Measurements from ENCODE around the gene TMEM259. TPM values are rescaled to one million over a fixed set of nuclear protein-coding genes. Genes with fewer than 3 reads are reported as not detected.

Gene TMEM259
- total RNA-seq, 4 donors from 2014 or later = 98.5 to 150 (median 124) TPM

- Histone ChIP-seq H3K27ac (no peak overlapping the region), H3K4me3 (no peak overlapping the region), H3K27me3 (peaks cover 0 to 3% (median 2%) of the 10 kb centered on the region in 3 donors), H3K4me1 (no peaks in the 10 kb centered on the region), H3K9me3 (no peaks in the 10 kb centered on the region), H3K36me3 (peaks cover 0 to 2% of the 10 kb centered on the region in 2 donors)
- TF ChIP-seq POLR2A (IDR thresholded peaks at IDR 0.05) (no peak), CTCF (IDR thresholded peaks at IDR 0.05 in 4 of 5, conservative IDR thresholded peaks at IDR 0.05 in 1 of 5) (no peak)
- in situ Hi-C loops (cut with MboI; ENCODE audit: low sequenced_read_pairs in 4 of 4) = loop anchor here in 2 of 4 donors (10.0 to 25.0 kb wide), 2 partner anchors 115 to 202 kb away; partner anchors contain the start of genes CFD (in 1 of the 2) and ELANE (in 1 of the 2)
- intact Hi-C loops (cut with DNase I; ENCODE audit: low total_unique reads) = no loop called here
- no peak for DNase-seq
- ATAC-seq = no peak
These were observed 43.9 kb downstream of the TMEM259 start for GRCh38 chr19:977058-977464.

DNA sequence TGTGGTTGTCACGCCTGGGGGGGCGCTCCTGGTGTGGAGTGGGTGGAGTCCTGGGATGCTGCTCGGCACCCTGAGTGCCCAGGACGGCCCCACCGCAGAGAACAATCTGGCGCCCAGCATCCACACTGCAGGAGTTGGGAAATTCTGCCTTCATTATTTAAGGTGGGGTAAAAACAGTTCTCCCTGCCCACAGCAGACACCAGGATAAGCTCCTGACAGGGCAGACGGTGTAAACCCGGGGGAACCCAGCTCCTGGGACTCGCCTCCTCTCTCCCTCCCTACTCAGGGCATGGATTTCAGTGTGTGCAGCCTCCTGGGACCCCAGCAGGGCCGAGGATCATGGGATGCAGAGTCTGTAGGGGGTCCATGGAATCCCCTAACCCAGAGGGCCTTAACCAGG is 44.4 kb downstream of the TMEM259 start:
- Histone ChIP-seq H3K27me3 (peaks cover 0 to 3% (median 2%) of the 10 kb centered on the region in 3 donors), H3K9me3 (no peaks in the 10 kb centered on the region), H3K4me3 (no peak overlapping the region), H3K36me3 (peaks cover 0 to 8% of the 10 kb centered on the region in 2 donors), H3K4me1 (no peaks in the 10 kb centered on the region), H3K27ac (no peak overlapping the region)
- intact Hi-C loops (cut with DNase I; ENCODE audit: low total_unique reads) = no loop called here
- DNase-seq = no peak
- TF ChIP-seq CTCF (IDR thresholded peaks at IDR 0.05 in 4 of 5, conservative IDR thresholded peaks at IDR 0.05 in 1 of 5) = no peak
- TF ChIP-seq POLR2A (IDR thresholded peaks at IDR 0.05) = no peak
- in situ Hi-C loops (cut with MboI; ENCODE audit: low sequenced_read_pairs in 4 of 4) = loop anchor here in 2 of 4 donors (10.0 to 25.0 kb wide), 2 partner anchors 114 to 202 kb away; partner anchors contain the start of genes CFD (in 1 of the 2) and ELANE (in 1 of the 2)
- no peak for ATAC-seq

DNA sequence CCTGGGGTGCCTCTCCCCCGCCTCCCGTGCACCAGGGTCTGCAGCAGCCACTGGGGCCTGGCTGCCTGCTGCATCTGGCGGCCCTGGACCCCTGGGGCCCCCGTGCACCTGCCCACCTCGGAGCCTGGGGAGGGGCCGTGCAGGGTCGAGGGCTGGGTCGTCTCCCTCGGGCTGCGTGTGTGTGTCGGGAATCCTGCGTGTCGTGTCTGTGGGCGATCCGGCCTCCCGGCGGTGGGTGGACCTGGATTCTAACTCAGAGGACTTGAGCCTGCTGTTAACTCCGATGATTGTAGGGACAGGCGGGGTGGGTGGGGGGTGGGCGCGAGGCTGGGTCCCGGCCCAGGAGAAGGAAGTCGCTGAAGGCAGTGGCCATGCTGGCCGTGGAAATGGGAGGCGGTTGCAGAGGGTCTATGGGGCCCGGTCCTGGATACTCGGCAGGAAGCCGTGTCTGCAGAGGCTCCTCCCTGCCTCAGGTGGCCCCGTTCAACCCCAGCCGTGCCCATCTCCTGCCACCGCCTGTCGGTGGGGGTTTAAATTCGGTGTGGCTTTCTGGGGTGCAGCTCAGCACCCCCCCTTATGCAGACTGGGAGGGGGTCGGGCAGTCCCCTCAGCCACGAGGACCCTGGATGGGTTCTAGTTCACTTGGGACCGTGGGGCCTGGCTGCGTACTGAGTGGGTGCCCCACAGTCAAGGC is 46.2 kb downstream of the TMEM259 start:
- no peak for TF ChIP-seq POLR2A (IDR thresholded peaks at IDR 0.05)
- TF ChIP-seq CTCF (IDR thresholded peaks at IDR 0.05 in 4 of 5, conservative IDR thresholded peaks at IDR 0.05 in 1 of 5) = no peak
- ATAC-seq (no peak), DNase-seq (no peak)
- H3K27me3 ChIP-seq = peaks cover 0 to 8% (median 3%) of the 10 kb centered on the region in 3 donors
- no peaks in the 10 kb centered on the region for H3K4me1 ChIP-seq
- in situ Hi-C loops (cut with MboI; ENCODE audit: low sequenced_read_pairs in 4 of 4) = loop anchor here in 2 of 4 donors (10.0 to 25.0 kb wide), 2 partner anchors 112 to 200 kb away; partner anchors contain the start of genes CFD (in 1 of the 2) and ELANE (in 1 of the 2)
- H3K4me3 ChIP-seq = no peak overlapping the region
- H3K27ac ChIP-seq = no peak overlapping the region
- intact Hi-C loops (cut with DNase I; ENCODE audit: low total_unique reads) = no loop called here
- H3K9me3 ChIP-seq = peaks cover 0 to 6% (median 0%) of the 10 kb centered on the region in 3 donors
- peaks cover 0 to 25% of the 10 kb centered on the region in 2 donors for H3K36me3 ChIP-seq

GRCh38 chr19:973726-974563 is 47.0 kb downstream of the TMEM259 start:
- Histone ChIP-seq H3K4me3 (no peak overlapping the region), H3K9me3 (peaks cover 0 to 6% (median 0%) of the 10 kb centered on the region in 3 donors), H3K36me3 (peaks cover 2 to 32% of the 10 kb centered on the region in 2 donors), H3K27me3 (peaks cover 0 to 8% (median 0%) of the 10 kb centered on the region in 3 donors), H3K4me1 (no peaks in the 10 kb centered on the region), H3K27ac (no peak overlapping the region)
- ATAC-seq (no peak), DNase-seq (no peak)
- no peak for TF ChIP-seq CTCF (IDR thresholded peaks at IDR 0.05 in 4 of 5, conservative IDR thresholded peaks at IDR 0.05 in 1 of 5)
- no peak for TF ChIP-seq POLR2A (IDR thresholded peaks at IDR 0.05)
- in situ Hi-C loops (cut with MboI; ENCODE audit: low sequenced_read_pairs in 4 of 4) = loop anchor here in 1 of 4 donors (10.0 kb wide), 1 partner anchor 199 kb away; no protein-coding TSS in a partner anchor
- intact Hi-C loops (cut with DNase I; ENCODE audit: low total_unique reads) = no loop called here

Data from gastrocnemius medialis (tissue), 4 donors.